GM18517 (cell line): Measurements from ENCODE around the gene CSHL1.
"Not testable (repeated sequence)": the region's sequence is repeated elsewhere in the genome, so short reads cannot be mapped to it uniquely, and the experiment has no call there.

Experiments
- ATAC-seq: cut with Tn5 transposase; IDR thresholded peaks from one replicate; pipeline ENCODE4 v1.9.1; 2021; ENCODE audit warnings: mild to moderate bottlenecking, moderate library complexity; ENCODE audit not compliant: unreplicated experiment

CSHL1 gene

GRCh38 chr17:63892316-63893037, 18.6 kb downstream of the CSHL1 start:
- not testable (repeated sequence) for ATAC-seq

DNA sequence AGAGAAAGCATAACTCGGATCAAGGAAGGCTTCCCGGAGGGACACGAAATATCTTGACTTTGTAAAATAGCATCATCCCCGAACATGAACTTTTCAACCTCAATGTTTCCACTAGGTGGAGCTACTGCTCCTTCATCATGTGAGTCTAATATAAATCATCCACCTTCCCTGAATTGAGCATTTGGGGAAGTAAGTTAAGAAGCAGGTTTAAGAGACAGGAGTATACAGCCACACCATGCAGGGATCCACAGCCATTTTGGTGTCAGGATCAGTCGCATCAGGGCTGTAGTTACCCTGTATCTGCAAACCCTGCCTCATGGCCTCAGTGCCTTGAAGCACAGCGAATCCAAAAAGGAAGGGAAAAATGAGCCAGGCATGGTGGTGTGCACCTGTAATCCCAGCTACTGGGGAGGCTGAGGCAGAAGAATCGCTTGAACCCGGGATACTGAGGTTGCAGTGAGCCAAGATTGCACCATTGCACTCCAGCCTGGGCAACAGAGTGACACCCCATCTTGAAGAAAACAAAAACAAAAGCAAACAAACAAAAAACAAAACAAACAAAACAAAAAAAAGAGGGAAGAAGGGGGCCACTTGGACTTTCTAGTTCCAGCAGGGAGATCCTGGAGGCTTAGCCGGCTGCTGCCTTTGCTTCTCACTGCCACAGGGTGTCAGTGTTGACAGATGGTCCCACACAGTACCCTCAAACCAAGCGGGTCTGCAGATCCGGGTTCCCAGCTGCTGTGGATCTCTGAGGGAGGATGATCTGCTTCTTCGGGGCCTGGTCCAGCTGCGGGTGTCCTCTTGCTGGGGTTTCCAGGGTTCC, 21.8 kb downstream of the CSHL1 start:
- ATAC-seq, result not testable (repeated sequence)

DNA sequence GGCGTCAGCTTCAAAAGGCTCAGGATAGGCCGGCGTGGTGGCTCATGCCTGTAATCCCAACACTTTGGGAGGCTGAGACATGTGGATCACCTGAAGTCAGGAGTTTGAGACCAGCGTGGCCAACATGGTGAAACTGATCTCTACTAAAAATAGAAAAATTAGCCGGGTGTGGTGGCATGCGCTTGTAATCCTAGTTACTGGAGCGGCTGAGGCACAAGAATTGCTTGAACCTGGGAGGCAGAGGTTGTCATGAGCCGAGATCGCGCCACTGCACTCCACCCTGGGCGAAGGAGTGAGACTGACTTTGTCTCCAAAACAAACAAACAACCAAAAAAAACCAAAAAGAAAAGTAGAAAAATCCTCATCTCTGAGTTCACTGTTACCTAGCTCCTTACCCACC, 25.9 kb downstream of the CSHL1 start:
- not testable (repeated sequence) for ATAC-seq

DNA sequence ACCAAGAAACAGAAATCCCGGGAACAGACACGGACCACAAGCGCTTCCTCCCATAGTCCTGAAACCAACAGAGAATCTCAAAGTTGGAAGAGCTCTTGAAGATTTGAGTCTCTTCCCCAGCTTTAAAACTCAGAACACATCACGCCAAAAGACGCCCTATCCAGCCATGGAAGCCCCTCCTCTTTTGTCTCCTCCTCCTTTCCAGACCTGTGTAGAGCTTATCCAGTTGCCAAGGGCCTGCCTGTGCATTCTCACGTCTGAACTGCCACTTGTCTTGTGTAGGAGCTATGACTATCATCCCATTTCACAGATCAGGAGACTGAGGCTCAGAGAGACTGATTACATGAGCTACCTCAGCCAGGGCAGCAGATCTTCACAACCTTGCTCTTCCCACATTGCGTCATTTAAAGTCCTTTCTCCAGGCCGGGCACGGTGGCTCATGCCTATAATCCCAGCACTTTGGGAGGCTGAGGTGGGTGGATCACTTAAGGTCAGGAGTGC, 28.4 kb downstream of the CSHL1 start:
- not testable (repeated sequence) for ATAC-seq

DNA sequence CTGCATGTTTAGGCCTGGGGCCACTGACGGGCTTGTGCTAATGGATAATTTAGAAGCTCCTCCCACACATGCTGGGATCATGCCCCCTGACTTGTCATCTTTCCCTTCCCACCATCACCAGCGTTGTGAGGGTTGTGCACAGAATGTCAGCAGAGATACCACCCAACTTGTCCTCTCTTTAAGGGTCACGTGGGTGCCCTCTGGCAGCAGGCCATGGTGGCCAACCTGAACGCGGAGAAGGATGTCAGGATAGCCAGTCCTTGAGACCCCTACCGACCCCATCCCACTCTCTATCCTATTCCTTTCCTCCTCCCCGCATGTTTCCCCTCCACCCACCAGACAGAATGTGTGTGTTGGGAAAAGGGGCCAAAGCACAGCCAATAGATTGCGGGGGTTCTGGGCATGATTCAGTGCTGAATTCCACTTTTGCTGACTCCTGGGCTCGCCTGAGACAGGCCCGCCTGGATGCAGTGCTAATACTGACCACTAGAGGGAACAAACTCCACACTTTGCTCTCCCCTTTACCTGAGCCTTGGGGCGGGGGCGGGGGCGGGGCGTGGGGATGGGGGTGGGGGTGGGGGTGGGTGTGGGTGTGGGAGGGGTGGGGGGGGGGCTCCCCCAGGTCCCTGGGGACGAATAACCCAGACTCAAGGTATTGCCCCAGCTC, 29.0 kb downstream of the CSHL1 start, which contains the start of gene GH2:
GH2 (minus strand) TSS at position 10 of the 667 bp plus-strand sequence. CDS start 143 bp downstream, outside the sequence.
- ATAC-seq, result no peak

GRCh38 chr17:63881337-63881736, 29.7 kb downstream of the CSHL1 start:
- ATAC-seq, result not testable (repeated sequence)

- ATAC-seq, result no peak
These were observed 30.4 kb downstream of the CSHL1 start for GRCh38 chr17:63880706-63881105.

GRCh38 chr17:63878413-63878812, 32.6 kb downstream of the CSHL1 start:
- ATAC-seq, result not testable (repeated sequence)

DNA sequence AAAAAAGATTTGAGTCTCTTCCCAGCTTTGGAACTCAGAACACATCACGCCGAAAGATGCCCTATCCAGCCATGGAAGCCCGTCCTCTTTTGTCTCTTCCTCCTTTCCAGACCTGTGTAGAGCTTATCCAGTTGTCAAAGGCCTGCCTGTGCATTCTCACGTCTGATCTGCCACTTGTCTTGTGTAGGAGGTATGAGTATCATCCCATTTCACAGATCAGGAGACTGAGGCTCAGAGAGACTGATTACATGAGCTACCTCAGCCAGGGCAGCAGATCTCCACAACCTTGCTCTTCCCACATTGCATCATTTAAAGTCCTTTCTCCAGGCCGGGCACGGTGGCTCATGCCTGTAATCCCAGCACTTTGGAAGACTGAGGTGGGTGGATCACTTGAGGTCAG, 36.4 kb downstream of the CSHL1 start:
- ATAC-seq, result not testable (repeated sequence)

- ATAC-seq, result not testable (repeated sequence)
These were observed 36.9 kb downstream of the CSHL1 start for GRCh38 chr17:63874061-63874626.

DNA sequence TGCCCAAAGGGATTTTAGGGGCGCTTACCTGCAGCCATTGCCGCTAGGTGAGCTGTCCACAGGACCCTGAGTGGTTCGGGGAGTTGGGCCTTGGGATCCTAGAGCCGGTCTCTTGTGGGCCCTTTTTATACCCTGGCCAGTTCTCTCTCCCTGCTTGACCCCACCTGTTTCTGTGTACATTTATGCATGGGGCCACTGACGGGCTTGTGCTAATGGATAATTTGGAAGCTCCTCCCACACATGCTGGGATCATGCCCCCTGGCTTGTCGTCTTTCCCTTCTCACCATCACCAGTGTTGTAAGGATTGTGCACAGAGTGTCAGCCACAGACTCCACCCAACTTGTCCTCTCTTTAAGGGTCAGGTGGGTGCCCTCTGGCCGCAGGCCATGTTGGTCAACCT, 37.5 kb downstream of the CSHL1 start, which contains the start of gene CSH2:
CSH2 (minus strand) TSS at position 101 of the 400 bp plus-strand sequence; CDS start at position 38, 63 bp downstream.
- not testable (repeated sequence) for ATAC-seq

DNA sequence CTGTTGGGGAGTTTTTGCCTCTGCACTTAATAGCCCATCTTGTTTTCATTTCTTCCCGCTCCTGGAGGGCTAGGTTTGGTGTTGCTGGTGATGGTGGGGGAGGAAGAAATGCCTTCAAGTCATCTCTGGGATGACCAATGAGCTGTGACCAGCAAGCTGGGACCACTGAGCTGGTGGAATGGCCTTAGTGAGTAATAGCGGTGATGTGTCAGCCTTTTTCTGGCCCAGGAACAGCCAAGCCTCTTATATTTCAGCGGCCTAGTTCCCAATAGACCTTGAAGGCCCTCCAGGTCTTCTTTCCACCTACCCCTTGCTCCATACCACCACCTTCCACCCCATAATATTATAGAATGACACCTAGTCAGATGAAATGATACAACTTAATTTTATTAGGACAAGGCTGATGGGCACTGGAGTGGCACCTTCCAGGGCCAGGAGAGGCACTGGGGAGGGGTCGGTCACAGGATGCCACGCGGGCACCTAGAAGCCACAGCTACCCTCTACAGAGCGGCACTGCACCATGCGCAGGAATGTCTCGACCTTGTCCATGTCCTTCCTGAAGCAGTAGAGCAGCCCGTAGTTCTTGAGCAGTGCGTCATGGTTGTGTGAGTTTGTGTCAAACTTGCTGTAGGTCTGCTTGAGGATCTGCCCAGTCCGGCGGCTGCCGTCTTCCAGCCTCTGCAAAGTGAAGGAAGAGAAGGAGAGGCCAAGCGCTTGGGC, 39.3 kb downstream of the CSHL1 start:
- ATAC-seq, result not testable (repeated sequence)

DNA sequence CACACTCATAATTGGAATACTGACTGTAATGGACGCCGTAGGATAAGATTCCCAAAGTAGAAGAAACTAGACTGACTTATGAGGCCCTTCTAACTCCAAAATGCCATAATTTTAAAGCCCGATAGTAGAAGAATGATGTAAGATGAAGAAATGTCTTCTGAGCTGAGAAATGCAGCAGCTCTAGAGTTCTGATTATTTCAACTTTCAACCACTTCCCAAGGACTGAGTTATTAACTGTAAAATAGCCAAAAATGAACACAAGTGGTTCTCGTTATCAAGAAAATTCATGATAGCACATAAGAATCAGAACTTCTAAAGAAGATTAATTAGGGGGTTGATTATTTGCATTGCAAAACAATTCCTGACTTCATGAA, 40.8 kb downstream of the CSHL1 start:
- not testable (repeated sequence) for ATAC-seq

- not testable (repeated sequence) for ATAC-seq
These were observed 41.4 kb downstream of the CSHL1 start for GRCh38 chr17:63869491-63870291.

GRCh38 chr17:63866625-63867024, 44.4 kb downstream of the CSHL1 start:
- not testable (repeated sequence) for ATAC-seq
